Skeletal muscle satellite cell (primary cell): Measurements from ENCODE around the gene KIFAP3.
"Not testable (repeated sequence)": the region's sequence is repeated elsewhere in the genome, so short reads cannot be mapped to it uniquely, and the experiment has no call there.

Experiments
- H3K27me3 ChIP-seq: 2 replicates; pipeline ENCODE4 v1.7.0; 2013; ENCODE audit warnings: low read length; ENCODE audit not compliant: control insufficient read depth, insufficient read depth
- H3K36me3 ChIP-seq: 2 replicates; pipeline ENCODE4 v1.7.0; 2013; ENCODE audit warnings: mild to moderate bottlenecking, control low read depth, low read length; ENCODE audit not compliant: insufficient read depth
- H3K4me1 ChIP-seq: 2 replicates; pipeline ENCODE4 v1.7.0; 2013; ENCODE audit warnings: low read length; ENCODE audit not compliant: control insufficient read depth, insufficient read depth
- H3K4me2 ChIP-seq: 2 replicates; pipeline ENCODE4 v1.7.0; 2013; ENCODE audit warnings: mild to moderate bottlenecking, low read length
- H3K4me3 ChIP-seq: 2 replicates; pipeline ENCODE4 v1.7.0; 2013; ENCODE audit warnings: low read length
- H3K9ac ChIP-seq: 2 replicates; pipeline ENCODE4 v1.7.0; 2013; ENCODE audit warnings: mild to moderate bottlenecking, low read depth, low read length, moderate library complexity
- H3K9me3 ChIP-seq: replicated peaks from 2 replicates; pipeline ENCODE4 v1.7.0; 2013; ENCODE audit warnings: mild to moderate bottlenecking, control low read depth, low read length

The KIFAP3 gene

GRCh38 chr1:169933984-169934725, 140.3 kb downstream of the KIFAP3 start:
- Histone ChIP-seq H3K27me3 (no peaks in the 10 kb centered on the region), H3K4me2 (peak overlapping the region; percentile 18), H3K9me3 (no peaks in the 10 kb centered on the region), H3K9ac (no peak overlapping the region), H3K4me1 (peaks cover 16% of the 10 kb centered on the region), H3K36me3 (no peaks in the 10 kb centered on the region), H3K4me3 (no peak overlapping the region)

GRCh38 chr1:169931795-169932231, 142.7 kb downstream of the KIFAP3 start:
- no peaks in the 10 kb centered on the region for H3K9me3 ChIP-seq
- no peak overlapping the region for H3K9ac ChIP-seq
- peaks cover 16% of the 10 kb centered on the region for H3K4me1 ChIP-seq
- peak overlapping the region; percentile 19 for H3K4me2 ChIP-seq
- no peak overlapping the region for H3K4me3 ChIP-seq
- no peaks in the 10 kb centered on the region for H3K36me3 ChIP-seq
- H3K27me3 ChIP-seq: no peaks in the 10 kb centered on the region

GRCh38 chr1:169929210-169929526, 145.3 kb downstream of the KIFAP3 start:
- H3K9me3 ChIP-seq: no peaks in the 10 kb centered on the region
- H3K4me2 ChIP-seq: no peak overlapping the region
- no peak overlapping the region for H3K9ac ChIP-seq
- H3K27me3 ChIP-seq: no peaks in the 10 kb centered on the region
- H3K4me1 ChIP-seq: peaks cover 10% of the 10 kb centered on the region
- H3K36me3 ChIP-seq: no peaks in the 10 kb centered on the region
- no peak overlapping the region for H3K4me3 ChIP-seq

GRCh38 chr1:169928438-169929209, 145.9 kb downstream of the KIFAP3 start:
- no peaks in the 10 kb centered on the region for H3K27me3 ChIP-seq

GRCh38 chr1:169925505-169926482, 148.7 kb downstream of the KIFAP3 start:
- H3K9me3 ChIP-seq: no peaks in the 10 kb centered on the region
- H3K36me3 ChIP-seq: no peaks in the 10 kb centered on the region
- H3K27me3 ChIP-seq: no peaks in the 10 kb centered on the region
- no peak overlapping the region for H3K4me2 ChIP-seq
- no peaks in the 10 kb centered on the region for H3K4me1 ChIP-seq
- H3K9ac ChIP-seq: no peak overlapping the region
- H3K4me3 ChIP-seq: no peak overlapping the region

More at GRCh38 chr1:169928438-169929209, 145.9 kb downstream of the KIFAP3 start:
- Histone ChIP-seq H3K4me3 (no peak overlapping the region), H3K9ac (no peak overlapping the region), H3K4me2 (no peak overlapping the region), H3K4me1 (peaks cover 8% of the 10 kb centered on the region), H3K9me3 (no peaks in the 10 kb centered on the region), H3K36me3 (no peaks in the 10 kb centered on the region)

- Histone ChIP-seq H3K4me3 (no peak overlapping the region), H3K9ac (no peak overlapping the region), H3K4me2 (no peak overlapping the region), H3K4me1 (no peaks in the 10 kb centered on the region), H3K9me3 (no peaks in the 10 kb centered on the region), H3K27me3 (no peaks in the 10 kb centered on the region), H3K36me3 (no peaks in the 10 kb centered on the region)
Measured at GRCh38 chr1:169924829-169925228, 149.7 kb downstream of the KIFAP3 start.

- Histone ChIP-seq H3K36me3 (no peaks in the 10 kb centered on the region), H3K4me1 (no peaks in the 10 kb centered on the region), H3K9me3 (no peaks in the 10 kb centered on the region), H3K4me3 (no peak overlapping the region), H3K9ac (no peak overlapping the region), H3K27me3 (no peaks in the 10 kb centered on the region), H3K4me2 (no peak overlapping the region)
Measured at GRCh38 chr1:169924063-169924462, 150.4 kb downstream of the KIFAP3 start.

GRCh38 chr1:169921080-169921479, 153.4 kb downstream of the KIFAP3 start:
- H3K4me1 ChIP-seq: no peaks in the 10 kb centered on the region
- no peak overlapping the region for H3K9ac ChIP-seq
- H3K36me3 ChIP-seq: no peaks in the 10 kb centered on the region

GRCh38 chr1:169918927-169919326, 155.6 kb downstream of the KIFAP3 start:
- no peaks in the 10 kb centered on the region for H3K36me3 ChIP-seq
- H3K4me2 ChIP-seq: no peak overlapping the region
- H3K4me3 ChIP-seq: no peak overlapping the region
- no peak overlapping the region for H3K9ac ChIP-seq
- H3K4me1 ChIP-seq: peaks cover 13% of the 10 kb centered on the region
- no peaks in the 10 kb centered on the region for H3K27me3 ChIP-seq
- no peaks in the 10 kb centered on the region for H3K9me3 ChIP-seq

More at GRCh38 chr1:169921080-169921479, 153.4 kb downstream of the KIFAP3 start:
- H3K4me2 ChIP-seq: no peak overlapping the region
- no peaks in the 10 kb centered on the region for H3K27me3 ChIP-seq
- H3K9me3 ChIP-seq: no peaks in the 10 kb centered on the region
- no peak overlapping the region for H3K4me3 ChIP-seq

- not testable (repeated sequence) for H3K4me3 ChIP-seq, H3K4me2 ChIP-seq, H3K9me3 ChIP-seq, H3K27me3 ChIP-seq, H3K36me3 ChIP-seq, H3K9ac ChIP-seq
- peaks cover 17% of the 10 kb centered on the region for H3K4me1 ChIP-seq
Measured at GRCh38 chr1:169918220-169918619, 156.3 kb downstream of the KIFAP3 start.

- Histone ChIP-seq H3K9ac (no peak overlapping the region), H3K4me3 (peak overlapping the region; percentile 25), H3K36me3 (no peaks in the 10 kb centered on the region), H3K9me3 (no peaks in the 10 kb centered on the region), H3K4me2 (peak overlapping the region; percentile 47), H3K4me1 (peaks cover 17% of the 10 kb centered on the region), H3K27me3 (no peaks in the 10 kb centered on the region)
Measured at GRCh38 chr1:169915150-169915549, 159.3 kb downstream of the KIFAP3 start.
